GM21723 (cell line): ENCODE results near the gene CDH13.

Experiments
- ATAC-seq: cut with Tn5 transposase; IDR thresholded peaks from one replicate; pipeline ENCODE4 v1.9.1; 2021; ENCODE audit warnings: mild to moderate bottlenecking, moderate library complexity; ENCODE audit not compliant: unreplicated experiment

The CDH13 gene

DNA sequence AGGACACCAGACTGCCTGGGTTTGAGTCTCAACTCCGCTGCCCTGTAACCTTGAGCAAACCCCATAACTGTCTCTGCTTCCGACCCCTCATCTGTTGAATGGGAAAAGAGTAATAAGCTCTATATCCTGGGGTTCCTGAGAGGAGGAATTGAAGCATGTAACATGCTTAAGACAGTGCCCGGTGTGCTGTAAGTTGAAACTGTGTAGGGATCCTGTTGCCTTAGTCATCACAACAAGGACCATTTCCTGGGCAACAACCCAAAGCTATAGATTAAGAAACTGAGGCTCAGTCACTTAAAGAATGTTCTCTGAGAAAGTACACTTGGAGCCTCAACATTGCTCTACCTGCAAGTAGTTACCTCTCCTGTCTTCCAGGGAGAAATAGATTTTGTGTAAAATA lies 23.0 kb downstream of the CDH13 start:
- no peak for ATAC-seq

DNA sequence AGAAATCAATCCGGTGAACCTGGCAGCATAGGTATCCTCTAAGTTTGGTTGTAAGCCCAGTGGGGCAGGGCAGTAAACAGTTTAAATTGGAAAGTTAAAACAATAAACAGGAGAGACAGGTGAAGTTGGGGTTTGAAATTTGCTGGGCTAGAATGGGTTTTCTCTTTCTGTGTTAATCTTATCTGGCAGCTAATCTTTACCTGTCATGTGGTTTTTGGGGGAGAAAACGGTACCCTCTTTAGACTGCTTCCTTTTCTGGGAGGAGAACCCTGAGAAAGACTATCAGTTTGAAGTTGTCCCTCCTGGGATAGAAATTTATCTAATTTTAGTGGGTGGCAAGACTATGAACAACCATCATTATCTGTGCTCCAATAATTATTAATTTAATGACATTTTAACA lies 24.0 kb downstream of the CDH13 start:
- no peak for ATAC-seq

DNA sequence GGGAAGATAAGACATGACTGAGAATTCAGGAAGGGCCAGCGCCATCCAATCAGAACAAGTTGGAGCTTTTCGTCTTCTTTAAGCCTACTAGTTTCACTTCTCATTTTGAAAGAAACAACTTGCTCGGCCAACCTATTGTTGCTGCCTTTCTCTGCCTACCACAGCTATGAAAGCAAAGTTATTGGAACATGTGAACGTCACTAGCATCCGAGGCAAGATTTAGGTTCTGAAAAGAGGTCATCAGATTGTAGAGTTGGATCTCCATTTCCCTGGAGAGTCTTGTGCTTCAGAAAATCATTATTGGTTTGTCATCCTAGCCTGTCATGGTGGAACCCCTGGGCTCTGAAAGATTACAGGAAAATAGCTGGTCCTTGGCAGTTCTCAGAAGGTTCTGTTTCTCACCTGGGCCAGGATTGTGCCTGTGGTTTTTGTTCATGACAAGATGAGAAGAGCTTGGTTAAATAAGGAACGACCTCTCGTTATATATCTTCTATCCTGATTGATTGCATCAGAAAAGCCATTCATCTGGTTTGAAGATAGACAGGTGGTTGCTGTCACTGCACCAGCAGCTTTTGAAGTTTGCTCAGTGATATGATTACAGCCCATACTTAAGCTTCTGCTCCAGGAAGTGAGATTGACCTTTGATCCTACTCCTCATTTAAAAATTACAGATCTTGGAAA lies 25.3 kb downstream of the CDH13 start:
- peak; percentile 62 for ATAC-seq

DNA sequence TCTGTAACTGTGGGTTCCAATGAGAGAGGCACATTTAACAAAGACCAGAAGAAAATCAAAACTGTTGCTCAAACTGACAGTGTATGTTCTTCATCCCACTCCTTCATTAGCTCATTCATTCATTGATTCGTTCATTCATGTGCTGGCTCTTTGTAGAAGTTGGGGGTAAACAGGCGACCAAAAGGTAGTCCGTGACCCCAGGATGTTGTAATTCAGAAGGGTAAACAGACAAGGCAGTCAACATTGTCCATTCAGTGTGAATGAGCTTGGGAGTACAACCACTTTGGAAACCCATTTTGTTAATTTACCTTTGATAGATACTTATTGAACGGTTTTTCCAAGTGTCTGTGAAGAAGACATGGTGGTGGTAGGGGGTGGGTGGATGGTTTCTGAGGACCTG lies 26.1 kb downstream of the CDH13 start:
- no peak for ATAC-seq

DNA sequence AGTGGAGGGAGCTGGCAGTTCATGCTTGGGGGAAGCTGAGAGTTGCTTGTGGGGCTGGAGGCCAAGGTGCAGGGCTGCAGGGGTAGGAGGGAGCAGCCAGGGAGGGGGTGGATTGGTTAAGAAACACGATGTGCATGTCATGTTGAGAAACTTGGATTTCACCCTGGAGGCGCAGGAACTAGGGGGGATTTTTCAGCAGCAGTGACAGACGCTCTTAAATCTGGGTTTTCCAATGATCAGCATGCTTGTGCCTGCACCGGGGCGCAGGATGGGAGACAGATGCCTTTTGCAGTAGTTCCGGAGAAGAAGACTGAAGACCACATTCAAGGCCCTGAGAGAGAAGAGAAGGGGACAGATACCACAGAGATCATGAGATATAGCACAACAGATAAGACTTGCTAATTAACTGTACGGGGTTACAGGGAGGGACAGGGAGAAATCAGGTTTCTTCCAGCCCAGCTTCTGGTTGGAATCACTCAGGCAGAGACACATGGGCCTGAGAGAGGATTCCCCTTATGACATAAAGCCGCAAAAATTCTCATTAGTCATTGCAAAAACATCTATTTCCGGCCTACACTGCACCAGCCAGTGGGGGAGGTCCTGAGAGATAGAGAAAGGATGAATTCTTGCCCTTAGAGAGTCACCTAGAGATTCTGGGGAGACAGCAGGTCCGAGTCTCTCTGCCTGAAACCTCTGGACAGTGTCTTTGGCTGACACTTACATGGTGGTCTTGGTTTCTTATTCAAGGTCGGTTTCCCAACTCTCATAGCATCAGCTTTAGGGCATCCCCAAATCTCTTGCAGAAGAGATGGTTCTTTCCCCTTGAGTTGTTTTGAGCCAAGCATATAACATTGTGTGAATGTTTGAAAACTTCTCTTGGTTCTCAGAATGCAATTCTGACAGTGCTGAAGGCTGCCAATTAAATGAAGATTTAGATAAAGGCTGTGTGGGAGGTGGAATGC lies 27.1 kb downstream of the CDH13 start:
- ATAC-seq: peak; percentile 78

DNA sequence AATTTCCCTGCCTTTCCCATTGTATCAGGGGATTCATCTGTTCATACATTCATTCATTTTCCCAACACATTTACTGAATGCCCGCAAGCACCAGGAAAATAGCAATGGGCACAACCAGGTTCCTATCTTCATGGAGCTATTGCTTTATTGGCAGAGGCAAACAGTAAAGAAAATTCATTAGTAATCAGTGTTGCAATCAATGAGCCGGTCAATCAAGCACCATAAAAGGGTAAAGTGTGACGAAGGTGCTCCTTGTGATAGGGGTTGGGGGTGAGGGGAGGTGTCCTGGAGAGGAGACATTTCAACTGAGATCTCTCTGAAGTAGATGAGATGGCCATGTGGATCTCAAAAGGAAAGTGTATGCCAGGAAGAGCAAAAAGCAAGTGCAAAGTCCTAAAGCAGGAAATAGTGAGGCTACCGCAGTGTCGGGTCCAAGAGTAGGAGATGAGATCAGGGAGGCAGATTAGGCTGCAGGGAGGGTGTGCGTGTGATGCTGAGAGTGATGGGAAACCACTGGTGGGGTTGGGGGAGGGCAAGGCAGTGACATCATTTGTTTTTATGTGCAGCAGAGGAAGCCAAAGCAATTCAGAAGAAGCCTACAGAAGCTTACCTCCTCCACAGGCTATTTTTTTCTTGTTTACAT lies 28.4 kb downstream of the CDH13 start:
- no peak for ATAC-seq

DNA sequence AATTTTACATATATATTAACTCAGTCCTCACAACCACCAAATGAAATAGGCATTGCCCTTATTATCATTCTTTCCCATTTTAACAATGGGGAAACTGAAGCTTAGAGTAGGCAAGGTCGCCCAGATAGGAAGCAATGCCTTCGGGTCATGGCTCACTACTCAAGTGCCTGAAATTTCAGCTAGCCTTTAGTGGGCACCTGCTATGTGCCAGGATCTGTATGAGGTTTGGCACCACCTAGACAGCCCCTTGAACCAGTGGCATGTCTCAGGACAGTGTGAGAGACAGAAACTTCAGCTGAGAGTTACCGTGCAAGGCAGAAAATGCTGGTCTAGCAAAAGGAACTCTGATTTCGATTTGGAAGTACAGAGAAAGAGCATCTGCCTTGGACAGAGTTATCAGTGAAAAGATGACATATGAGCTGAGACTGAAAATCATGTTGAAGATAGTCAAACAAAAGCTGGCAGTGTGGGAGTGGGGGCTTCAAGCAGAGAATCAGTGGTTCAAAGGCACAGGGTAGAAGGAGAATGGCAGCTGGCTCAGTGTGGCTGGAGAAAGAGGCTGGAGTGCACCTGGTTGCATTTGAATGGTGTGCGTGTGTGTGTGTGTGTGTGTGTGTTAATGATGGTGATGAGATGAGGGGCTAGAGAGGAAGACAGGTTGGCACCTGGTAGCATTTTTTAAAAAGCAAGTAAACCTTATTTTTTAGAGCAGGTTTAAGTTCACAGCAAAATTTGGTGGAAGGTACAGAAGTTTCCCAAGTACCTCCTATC lies 29.1 kb downstream of the CDH13 start:
- ATAC-seq: no peak

DNA sequence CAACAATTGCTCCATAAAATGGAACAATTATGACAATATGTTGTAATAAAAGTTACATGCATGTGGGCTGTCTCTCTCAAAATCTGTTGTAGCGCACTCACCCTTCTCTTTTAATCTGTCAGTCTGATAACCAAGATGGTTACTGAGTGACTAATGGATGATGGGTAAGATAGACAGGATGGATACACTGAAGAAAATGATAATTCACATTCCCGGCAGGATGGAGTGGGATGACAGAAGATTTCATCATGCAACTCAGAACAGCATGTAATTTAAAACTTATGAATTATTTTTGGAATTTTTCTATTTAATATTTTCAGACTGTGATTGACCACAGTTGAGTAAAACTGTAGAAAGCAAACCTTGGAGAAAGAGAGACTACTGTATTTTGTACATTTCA lies 30.5 kb downstream of the CDH13 start:
- no peak for ATAC-seq

DNA sequence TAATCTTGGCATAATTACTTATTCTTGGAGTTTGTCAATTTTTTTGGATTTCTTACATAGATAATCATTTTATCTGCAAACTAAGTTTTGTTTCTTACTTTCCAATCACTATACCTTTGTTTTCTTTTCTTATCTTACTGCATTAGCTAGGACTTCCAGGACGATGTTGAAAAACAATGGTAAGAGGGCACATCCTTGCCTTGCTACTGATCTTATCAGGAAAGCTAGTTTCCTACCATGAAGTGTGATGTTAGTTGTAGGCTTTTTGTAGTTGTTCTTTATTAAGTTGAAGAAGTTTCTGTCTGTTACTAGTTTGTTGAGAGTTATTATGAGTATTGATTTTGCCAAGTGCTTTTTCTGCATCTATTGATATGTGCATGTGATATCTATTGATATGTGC lies 31.0 kb downstream of the CDH13 start:
- no peak for ATAC-seq

DNA sequence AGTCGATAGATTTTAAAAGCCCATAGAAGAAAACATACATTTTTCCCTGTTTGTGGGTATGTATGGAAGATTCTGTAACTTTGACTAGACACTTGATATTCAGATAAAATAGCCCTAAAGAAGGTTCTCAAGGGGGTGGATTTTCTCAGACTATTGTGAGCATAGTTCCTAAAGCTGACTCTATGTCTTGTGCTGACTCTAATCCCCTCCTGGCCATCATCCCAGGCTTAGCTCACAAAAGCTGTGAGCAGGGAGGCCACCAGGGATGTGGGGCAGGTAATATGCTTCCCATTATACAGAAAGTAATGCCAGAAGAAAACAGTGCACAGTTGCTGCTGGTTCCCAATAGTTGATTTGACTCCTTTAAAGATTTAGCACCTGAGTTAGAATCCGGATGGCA lies 32.0 kb downstream of the CDH13 start:
- no peak for ATAC-seq

DNA sequence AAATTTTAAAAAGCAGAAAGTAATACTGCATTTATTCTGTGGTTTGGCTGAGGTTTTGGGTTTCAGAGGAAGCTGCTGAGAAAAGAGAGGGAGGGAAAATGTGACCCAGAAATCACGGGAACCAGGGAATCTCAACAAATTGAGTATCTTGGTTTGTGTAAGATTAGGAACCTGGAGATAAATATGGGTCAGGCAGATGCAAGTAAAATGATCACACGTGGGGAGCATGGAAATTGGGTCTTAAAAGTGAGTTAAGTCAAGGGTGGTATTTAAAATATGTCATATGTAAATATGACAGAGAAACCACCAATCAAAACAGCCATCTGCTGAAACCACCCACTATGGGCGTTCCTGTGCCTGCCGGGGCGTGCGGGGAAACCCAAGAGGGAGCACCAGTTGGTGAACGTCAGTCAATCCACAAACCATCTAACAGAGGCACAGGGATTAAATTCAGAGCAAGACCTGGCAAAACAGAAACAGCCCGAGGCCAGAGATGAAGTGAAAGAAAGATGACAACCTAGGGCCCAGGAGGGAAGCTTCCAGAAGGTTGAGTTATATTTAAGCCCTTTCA lies 33.4 kb downstream of the CDH13 start:
- ATAC-seq: no peak

DNA sequence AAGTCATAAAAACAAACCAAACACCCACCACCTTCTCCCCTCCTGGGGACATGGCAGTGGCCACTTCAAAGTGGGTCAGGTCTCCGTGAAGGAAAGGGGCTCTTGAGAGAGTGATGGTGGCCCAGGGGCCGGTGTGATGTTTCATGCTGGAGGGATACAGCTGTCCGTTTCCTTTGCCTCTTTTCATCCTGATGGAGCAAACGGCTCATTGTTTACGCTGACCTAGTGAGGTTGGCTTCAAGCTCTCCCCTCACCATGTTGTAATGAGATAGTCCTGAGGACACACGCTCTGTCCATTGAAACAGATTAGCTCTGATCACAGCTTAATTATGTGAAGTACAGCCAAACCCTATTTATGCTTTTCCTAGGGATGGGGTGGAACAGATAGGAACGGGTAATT lies 34.2 kb downstream of the CDH13 start:
- no peak for ATAC-seq

DNA sequence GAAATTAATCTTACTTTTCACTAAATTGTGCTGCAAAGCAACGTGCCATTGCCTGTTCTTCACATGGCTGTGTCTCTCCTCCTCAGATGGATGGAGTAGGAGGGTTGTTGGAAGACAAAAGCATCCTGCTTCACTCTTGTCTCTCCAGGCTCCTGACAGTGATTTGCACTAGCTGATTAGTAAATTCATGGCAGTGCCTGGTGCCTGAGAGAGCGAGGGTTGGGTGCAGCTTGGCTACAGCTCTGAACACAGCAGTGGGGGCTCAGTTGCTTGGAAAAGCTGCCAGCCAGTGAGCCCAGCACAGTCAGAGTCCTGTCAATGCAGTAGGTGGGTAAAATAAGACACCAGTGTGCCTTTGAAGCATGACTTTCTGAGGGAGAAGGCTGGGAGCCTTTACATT lies 37.4 kb downstream of the CDH13 start:
- ATAC-seq: no peak

DNA sequence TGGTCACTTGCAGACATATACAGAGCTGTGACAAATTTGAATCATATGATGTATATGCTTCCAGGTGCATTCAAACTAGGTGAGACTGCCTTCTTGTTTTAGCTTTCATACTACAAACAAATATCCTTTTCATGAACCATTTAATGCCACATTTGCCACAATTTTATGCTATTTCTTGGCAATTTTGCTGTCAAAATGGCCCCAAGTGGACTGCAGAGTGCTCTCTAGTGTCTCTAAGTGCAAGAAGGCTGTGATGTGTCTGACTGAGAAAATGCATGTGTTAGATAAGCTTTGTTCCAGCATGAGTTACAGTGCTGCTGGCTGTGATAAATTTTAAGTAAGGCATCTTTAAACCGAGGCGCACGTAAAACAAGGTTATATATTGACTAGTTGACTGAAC lies 38.3 kb downstream of the CDH13 start:
- no peak for ATAC-seq

DNA sequence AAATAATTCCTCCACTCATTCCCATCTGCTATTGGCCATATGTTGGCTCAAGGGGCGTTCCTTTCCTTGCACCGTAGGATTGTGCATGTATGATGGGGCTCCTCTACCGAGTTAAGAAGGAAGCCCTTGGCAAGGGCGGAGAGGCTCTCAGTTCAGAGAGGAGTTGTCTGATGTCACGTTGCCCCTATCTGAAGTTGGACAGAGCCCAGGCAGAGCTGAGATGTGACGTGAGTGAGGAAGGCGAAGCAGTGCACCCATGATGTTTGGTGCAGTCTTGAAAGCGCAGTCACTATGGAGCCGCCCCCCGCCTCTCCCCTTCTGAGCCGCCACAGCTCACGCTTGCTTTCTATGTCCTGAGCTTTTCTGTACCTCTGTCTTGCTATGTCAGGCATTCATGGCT lies 40.7 kb downstream of the CDH13 start:
- no peak for ATAC-seq

DNA sequence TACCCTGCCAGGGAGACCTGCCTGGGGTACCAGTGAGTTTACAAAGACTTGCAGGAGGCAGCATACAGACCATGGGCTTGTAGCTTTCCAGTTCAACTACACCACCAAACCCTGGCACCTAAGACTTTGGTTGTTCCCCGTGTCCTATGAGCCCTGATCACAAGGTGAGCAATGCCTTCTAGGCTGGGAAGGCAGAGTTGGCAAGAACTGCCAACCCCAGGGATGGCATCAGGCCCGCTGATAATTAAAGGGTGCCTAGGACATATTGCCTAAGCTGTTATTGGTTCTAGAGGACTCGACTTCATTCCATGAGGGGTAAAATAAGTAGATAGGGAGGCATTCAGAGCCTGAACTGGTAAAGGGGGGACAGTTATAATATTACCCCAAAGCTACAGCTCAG lies 41.3 kb downstream of the CDH13 start:
- no peak for ATAC-seq

DNA sequence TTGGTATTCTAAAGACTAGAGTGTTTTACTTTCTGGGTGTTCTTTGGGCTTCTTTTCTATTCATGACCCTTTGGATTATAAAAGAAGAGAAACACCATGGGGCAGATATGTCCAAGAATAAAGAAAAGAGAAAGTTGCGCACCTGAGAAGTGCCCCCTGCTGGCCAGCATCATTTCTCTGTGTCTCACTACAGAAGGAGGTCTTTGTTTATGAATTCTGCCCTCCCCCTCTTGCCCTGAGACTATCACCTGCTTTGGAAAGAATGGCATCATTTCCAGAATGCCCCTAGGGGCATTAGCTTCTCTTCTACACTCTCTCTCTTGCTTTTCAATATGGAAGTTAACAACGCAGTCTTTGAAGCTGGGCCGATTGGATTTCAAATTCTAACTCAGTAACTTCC lies 45.0 kb downstream of the CDH13 start:
- ATAC-seq: no peak

DNA sequence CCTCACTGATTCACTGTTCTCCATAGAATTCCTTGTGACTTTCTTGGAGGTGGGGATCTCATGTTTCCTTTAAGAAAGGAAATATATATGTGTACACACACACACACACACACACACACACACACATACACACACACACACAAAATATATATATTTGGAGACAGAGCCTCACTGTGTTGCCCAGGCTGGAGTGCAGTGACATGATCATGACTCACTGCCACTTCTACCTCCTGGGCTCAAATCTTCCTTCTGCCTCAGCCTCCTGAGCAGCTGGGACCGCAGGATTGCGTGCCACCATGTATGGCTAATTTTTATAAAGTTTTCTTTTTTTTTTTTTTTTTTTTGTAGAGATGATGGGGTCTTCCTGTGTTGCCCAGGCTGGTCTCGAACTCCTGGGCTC lies 45.9 kb downstream of the CDH13 start:
- ATAC-seq: no peak

DNA sequence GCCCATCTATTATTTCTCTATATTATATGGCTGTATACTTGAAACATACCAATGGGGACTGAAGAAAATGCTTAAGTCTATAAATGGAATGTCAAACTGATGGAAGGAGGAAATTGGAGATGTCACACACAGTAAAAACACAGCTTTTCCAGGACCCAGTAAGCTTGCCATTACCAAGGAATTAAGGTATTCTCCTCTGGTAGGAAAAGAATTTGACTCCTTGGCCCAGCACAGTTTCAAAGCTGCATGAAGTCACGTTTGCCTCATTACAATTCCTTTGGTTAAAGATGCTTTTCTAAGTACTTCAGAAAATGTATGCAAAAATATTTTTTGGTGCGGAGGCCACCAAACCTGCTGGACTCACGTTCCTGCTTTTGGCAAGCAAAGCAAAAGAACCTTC lies 48.5 kb downstream of the CDH13 start:
- no peak for ATAC-seq

DNA sequence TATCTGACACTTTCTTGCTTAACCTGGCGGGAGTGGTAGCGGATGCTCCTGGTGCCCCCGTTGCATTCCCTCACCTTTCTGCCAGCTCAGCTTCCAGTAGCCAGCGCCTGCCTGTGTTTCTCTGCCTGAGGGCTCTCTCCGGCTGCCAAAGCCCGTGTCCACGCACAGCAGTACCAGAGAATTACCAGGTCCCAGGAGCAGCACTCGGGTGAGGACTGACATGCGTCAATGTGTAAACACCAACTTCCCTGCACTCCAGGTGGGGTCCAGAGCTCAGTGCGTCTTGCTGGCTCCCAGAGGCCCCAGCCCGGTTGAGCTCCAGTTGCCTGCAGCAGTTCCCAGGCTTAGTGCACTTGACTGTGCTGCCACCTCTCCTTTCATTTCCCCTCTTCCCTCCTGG lies 54.8 kb downstream of the CDH13 start:
- no peak for ATAC-seq

DNA sequence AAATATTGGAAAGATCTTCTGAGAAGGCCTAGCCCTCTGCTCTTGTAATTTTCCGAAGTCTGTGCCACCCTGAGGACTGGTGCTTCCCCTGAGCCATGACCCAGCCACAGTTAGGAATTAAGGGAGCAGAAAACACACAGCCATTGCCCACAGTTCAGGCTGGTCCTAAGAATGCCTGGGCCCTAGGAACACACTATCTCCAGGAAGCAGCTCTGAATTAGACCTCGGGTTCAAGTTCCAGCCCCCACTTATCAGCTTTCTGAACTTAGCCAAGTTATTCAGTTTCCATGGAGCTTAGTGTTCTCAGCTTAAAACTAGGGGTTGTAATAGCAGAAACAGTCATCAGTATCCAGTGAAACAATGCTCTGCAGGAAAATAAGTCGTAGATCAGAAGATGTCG lies 56.0 kb downstream of the CDH13 start:
- no peak for ATAC-seq
